PFSK-1 (cell line): ENCODE data around the gene SYNJ2.

Experiments
- POLR2AphosphoS5 ChIP-seq: IDR thresholded peaks from 2 replicates; pipeline ENCODE4 v1.6.1; 2012; ENCODE audit warnings: low read depth, mild to moderate bottlenecking, control low read depth, low read length, moderate library complexity
- REST ChIP-seq, 2 experiments: IDR thresholded peaks; 2 replicates each; pipeline versions ENCODE4 v1.6.1 to v1.8.0; 2011 to 2012; ENCODE audit warnings: low read depth in 2 of 2, low read length in 2 of 2, control low read depth in 1 of 2, inconsistent platforms in 1 of 2, mild to moderate bottlenecking in 1 of 2, moderate library complexity in 1 of 2; ENCODE audit not compliant: insufficient read depth in 1 of 2
- TAF1 ChIP-seq: IDR thresholded peaks from 2 replicates; pipeline ENCODE4 v1.6.1; 2012; ENCODE audit warnings: low read length, control low read depth, borderline replicate concordance; ENCODE audit not compliant: insufficient read depth

GRCh38 chr6:158003910-158004700 lies 22.4 kb downstream of the SYNJ2 start:
- TF ChIP-seq POLR2AphosphoS5: no peak
- TF ChIP-seq TAF1: no peak
- TF ChIP-seq REST (IDR thresholded peaks at IDR 0.05; ENCODE audit: insufficient read depth in 1 of 2, low read depth in 2 of 2, low read length in 2 of 2): no peak
